Activated CD4-positive, CD25-positive, alpha-beta regulatory T cell treated with anti-CD3 and anti-CD28 coated beads, Interleukin-2, amount 50 U/mL, for 72 hours (primary cell): ENCODE measurements around the gene ISOC2.
"Not testable (repeated sequence)": the region's sequence is repeated elsewhere in the genome, so short reads cannot be mapped to it uniquely, and the experiment has no call there.

Source experiments
- DNase-seq: peaks from one replicate; pipeline ENCODE4 v3.0.0; 2021

The ISOC2 gene

DNA sequence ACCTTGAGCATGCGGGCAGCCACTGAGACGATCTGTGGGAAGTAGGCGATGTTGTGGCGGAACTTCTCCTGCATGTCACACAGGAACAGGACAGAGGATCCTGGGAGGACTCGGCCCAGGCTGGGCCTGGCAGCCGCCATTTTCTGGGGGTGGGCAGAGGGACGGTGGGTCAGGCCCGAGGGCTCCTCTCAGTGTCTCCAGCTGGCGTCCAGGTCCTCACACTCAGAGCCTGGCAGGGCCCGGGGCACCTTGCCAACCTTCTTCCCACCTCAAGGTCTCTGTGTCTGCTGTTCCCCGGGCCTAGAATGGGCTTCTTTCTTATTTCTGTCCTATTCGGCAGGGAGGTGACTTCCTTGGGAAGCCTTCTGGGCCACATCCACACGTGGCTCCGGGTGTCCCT is 5.1 kb downstream of the ISOC2 start:
- DNase-seq, result no peak

DNA sequence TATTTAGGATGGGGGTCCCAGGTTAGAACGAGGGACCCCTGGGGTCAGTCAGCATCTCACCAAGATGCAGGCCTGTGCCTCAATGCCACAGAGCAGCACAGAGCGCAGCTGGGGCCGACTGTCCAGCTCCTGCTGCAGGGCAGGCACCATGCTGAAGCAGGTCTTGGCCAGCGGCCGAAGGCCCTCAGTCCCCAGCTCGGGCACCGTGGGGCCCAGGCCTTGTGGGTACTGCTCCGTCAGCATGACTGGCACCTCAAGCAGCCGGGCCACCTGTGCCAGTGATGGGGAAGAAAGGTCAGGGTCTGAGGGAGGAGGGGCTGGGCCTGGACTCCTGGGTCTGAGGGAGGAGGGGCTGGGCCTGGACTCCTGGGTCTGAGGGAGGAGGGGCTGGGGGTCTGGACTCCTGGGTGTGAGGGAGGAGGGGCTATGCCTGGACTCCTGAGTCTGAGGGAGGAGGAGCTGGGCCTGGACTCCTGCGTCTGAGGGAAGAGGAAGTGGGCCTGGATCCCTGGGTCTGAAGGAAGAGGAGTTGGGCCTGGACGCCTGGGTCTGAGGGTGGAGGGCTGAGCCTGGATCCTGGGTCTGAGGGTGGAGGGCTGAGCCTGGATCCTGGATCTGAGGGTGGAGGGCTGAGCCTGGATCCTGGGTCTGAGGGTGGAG is 5.7 kb downstream of the ISOC2 start:
- no peak for DNase-seq

DNA sequence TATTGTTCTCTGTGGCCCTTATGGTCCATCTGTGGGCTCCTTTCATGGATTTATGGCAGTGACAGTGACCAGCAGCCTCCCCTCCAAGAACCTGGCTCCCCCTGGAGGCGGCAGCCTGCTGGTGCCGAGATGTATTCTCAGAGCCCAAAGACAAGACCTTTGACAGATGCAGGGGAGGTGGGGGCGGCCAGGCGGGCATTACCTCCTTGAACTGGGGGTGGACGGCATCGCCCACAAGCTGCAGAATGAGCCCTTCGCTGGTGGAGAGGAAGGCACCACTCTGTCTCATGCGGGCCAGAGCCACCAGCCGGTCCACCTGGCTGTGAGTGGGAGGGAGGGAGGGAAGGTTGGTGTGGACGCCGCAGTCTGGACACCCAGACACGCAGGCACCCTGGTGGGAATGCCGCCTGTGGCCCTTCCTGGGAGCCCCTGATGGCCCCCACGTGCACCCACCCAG is 6.6 kb downstream of the ISOC2 start:
- no peak for DNase-seq

DNA sequence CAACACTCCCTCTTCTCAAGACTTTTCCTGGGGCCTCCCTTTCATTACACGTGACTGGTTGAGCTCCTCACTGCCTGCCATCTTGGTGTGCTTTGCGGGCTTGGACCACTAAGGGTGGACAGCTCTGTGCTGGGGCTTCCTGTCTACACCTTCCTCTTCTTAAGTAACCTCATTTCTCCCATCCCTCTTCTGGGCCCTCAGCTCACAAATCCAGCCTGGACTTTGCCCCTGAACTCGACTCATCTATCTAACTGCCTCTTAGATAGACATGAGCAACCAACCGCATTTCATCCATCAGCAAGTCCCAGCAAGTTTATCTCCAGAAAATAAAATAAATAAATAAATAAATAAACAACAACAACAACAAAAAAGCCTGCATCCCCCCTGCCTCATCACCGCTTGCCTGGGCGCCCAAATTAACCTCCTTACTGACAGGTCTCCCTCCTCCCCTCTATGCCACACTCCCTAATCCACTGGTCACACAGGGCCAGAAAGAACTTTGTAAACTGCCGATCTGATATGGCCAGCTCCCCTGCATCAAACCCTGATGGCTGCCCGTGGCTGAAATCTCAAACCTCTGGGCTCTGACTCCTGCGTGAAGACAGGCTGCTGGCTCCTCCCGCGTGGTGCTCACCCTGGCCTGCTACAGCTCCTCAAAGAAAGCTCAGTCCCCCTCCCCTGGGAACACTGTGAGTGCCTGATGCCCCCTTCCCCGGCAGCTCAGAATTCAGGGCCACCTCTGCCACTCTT is 7.8 kb downstream of the ISOC2 start:
- DNase-seq, result no peak

DNA sequence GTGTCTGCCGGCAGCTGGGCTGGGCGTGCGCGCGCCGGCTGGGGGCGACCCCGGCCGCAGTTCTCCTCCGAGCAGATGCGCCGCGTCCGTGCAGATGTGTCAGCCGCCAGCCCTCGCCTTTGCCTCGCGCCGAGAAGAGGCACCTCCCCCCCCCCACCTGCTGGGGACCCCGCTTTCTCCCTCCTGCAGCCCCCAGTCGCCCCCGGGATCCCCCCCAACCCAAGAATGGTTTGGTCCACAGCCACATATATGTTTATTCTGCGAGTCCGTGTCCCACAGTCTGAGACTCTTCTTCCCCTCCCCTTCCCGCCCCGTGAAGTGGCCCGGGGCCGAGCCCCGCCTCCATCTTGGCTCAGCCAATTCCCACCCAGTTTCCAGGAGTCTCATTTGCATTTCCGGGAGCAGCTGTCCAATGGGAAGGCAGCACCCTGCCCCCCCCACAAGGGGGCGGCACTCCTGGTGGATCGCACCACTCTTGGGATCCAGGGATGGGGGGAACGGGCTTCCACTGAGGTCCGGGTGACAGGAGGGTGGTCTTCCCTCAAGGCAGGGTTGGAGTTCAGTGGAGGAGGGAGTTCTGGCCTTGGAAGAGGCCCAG is 8.6 kb downstream of the ISOC2 start:
- DNase-seq, result no peak

DNA sequence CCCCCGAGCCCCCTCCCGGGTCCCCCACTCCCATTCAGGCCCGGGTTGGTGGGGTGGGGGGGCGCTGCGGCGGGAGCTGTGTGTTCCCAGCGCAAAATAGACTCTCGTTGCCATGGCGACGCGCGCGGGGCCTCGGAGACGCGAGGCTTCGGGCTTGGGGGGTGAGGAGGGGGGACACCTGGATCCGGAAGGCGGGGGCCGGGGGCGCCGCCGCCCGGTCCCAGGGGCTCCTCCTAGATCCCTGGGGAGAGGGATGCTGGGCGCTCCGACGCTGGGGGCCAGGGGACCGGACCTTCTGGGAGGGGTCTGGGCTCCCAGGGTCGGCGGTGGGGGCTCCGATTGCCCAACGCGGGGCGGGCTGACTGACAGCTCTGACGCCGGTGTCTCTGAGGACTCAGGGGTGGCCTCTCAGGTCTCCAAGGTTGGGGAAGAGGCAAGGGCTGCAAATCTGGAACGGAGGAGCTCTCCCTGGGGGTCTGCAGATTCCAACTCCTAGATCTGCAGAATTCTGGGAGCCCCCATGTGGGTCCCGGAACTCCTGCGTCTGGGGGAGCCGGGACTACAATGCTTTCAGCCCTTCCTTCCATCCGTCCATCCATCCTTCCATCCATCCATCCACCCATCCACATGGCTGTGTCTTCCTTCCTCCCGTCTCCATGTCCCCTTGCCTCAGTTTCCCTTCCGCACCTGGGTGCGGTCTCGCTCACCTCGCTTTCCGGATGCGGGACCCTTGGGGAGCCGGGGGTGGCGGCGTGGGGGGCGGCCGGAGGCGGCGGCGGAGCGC is 9.3 kb downstream of the ISOC2 start:
- no peak for DNase-seq

DNA sequence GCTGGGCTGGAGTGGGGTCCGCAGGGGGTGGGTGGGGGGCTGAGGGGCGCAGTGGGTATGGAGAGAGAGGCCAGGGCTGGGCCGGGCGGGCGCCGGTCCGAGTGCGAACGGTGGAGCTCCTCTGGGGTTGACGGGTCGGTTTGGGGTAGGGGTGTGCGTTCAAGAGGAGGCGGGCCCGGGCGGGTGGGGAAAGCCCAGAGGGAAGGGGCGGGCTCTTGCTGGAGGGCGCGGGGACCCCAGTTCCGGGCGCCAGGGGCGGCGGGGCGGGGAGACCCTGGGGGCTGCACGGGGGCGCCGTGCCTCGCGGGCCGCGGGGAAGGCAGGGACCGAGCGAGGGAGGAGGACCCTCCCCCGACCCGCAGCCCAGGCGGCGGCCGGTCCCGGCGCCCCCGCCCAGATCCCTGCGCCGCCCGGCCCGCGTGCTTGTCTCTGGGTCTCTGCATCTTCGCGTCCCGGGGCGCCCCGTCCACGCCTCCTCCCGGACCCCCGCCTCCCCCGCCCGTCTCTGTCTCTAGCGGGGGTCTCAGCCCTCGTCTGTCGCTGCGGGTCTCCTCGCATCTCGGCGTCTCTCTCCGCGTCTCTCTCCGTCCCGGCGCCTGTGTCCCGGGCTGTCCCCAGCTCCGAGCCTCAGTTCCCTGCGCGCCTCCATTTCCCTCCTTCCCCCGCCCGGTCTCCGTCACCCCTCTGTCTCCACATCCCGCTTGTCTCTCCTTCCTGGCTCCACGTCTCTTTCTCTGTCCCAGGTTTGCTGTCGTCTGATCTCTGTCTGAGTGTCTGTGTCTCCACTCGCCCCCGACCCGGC is 10.1 kb downstream of the ISOC2 start:
- no peak for DNase-seq

DNA sequence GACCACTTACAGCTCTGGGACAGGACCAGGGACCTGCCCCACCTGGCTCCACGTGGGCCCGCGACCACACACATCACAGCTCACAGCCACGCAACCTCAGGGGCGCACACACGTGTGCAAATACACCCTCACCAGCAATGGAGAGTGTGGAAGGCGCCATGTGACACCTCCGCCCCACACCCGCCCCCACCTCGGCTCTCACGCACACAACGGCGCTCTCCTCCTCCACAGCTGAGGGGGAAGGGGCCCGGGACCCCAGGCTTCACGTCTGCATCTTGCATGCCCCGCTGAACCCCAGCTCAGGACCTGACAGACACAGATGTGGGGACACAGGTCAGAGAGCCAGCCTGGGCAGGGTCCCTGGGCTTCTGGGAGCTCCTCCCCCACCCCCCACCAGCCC is 12.0 kb downstream of the ISOC2 start:
- DNase-seq, result no peak

DNA sequence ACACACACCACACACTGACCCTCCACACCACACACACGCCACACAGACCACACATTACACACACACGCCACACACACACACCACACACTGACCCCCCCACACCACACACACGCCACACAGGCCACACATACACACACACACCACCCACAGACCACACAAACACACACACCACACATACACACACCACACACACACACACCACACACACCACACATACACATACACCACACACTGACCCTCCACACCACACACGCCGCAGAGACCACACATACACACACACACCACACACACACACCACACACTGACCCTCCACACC is 13.3 kb downstream of the ISOC2 start:
- DNase-seq, result not testable (repeated sequence)

DNA sequence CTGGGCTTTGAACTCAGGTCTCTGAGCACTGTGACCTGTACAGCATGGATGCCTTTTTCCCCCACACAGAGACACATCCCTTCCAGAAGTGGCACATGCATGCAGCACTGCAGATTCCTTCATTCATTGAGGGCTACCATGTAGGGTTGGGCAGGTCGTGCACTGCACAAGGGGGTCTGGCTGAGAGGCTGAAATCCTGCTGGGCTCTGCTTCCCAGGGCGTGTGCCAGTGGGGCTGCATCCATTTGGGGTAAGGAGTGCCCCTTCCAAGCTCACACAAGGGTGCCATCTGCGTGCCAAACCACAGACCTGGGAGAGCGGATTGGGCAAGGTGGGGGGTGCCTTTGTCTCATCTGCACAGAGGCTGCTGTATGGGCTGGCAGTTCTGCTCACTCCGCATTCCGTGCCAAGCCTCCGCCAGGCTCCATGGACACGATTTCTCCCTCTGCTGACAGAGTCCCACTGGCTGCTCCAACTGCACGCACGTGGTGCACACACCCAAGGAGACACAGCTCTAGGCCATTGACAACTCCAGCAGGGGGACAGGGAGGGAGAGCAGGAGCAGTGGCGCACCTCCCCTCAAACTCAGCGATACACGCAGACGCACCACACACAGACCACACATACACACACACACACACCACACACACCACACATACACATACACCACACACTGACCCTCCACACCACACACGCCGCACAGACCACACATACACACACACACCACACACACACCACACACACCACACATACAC is 13.8 kb downstream of the ISOC2 start:
- DNase-seq, result no peak

DNA sequence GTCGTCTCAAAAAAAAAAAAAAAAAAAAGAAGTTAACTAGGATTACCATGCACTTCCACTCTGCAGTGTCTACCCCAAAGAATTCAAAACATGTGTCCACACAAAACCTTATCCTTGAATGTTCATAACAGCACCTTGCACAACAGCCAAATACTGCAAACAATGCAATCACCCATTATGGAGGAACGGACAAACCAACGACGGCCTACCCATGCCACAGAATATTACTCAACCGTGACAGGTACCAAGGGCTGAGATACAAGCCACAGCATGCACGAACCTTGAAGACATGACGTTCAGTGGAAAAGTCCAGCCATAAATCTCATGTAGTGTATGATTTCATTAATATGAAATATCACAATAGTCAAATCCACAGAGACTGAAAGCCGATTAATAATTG is 15.4 kb downstream of the ISOC2 start:
- no peak for DNase-seq

DNA sequence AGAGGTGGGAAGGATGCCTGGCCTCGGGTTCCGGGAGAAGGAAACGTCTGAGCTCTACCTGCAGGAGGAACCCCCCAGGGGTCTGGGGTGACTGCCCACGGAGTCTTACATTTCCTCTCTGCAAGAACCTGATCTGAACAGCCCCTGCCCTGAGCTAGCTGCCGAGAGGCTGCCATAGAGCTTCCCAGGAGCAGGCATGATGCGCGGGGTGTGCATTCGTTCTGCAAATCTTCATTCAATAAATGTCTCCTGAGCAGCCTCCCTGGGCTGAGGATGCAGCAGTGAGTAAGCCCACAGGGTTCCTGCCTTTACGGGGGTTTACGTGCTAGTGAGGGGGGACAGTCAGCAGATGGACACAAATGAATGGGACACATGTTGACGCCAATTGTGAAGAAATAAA is 16.8 kb downstream of the ISOC2 start:
- no peak for DNase-seq

DNA sequence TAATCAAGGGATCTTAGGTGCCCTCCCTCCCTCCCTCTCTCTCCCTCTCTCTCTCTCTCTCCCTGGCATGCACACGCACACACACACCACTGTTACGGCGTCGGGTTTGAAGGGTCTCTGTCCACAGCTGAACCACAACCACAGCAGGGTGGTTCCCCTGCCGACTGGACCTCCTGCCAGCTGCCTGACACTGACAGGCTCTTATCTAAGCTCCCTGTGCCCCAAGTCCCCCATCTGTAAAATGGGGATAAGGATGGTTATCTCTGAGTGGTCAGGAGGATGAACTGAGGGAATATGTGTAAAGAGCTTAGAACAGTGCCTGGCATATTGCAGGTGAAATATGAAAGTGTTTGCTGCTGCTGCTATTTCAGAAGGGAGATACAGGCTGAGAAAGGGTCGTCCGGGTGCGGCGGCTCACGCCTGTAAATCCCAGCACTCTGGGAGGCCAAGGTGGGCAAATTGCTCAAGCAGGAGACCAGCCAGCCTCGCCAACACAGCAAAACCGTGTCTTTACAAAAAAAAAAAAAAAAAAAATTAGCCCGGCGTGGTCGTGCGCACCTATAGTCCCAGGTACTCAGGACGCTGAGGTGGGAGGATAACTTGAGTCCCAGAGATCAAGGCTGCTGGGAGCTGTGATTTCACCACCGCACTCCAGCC is 17.5 kb downstream of the ISOC2 start:
- no peak for DNase-seq

DNA sequence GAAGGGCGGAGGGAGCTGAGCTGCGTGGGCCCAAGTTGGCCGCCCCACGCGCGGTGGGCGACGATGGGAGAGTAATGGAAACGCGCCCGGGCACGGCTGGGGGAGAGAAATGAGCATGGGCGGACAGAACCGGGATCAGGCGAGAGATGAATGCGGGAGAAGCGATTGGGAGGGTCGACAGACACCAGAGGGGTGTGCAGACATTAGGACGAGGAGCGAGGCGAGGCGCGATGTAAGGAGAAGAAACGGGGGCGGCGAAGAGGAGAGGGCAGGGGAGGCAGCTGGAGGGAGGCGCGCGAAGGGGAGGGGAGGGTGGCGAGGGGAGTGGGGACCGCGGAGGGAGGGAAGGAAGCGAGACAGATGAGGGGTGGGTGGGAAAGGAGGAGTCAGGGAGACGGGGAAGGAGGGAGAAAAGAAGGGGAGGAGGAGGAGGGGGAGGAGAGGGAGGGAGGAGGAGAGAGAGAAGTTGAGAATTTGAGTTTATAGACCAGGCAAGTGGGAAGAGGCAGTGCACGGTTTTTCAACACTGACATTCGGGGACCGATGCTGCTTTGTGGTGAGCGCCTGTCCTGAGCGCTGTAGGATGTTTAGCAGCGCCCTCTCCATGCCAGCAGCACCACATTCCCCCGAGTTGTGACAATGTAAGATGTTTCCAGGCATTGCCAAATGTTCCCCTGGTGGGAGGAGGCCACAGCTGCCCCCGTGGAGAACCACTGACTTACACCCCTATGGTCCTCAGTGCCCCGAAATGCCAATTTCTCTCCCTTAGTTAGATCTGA is 18.2 kb downstream of the ISOC2 start, which contains the start of gene SHISA7:
Gene SHISA7, minus strand, starts transcription at position 256 of the 779 bp plus-strand sequence. CDS start 437 bp downstream, outside the sequence.
- DNase-seq, result no peak

DNA sequence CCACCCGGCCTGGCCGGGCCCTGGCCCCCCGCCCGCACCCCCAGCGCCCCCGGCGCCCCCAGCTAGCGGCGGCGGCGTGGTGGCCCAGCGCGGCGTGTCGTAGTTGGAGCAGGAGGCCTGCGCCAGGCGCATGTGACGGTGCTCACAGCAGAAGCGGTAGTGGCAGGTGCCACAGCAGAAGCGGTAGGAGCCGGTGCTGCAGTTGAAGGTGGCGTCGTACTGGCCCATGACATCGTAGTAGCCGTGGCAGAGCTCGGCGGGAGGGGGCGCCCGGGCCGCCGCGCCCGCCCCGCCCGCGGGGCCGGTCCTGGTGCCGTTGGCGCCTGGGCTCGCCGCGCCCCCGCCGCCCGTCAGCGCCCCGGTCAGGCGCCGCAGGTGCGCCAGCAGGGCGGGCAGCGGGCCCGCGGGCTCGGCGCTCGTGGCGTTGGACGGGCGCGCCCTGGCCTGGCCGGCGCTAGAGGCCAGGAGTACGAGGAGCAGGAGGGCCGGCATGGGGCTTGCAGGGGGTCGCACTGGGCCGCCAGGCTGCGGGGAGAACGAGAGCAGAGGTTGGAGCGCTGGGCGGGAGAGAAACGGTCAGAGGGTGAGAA is 19.0 kb downstream of the ISOC2 start:
- DNase-seq, result no peak

DNA sequence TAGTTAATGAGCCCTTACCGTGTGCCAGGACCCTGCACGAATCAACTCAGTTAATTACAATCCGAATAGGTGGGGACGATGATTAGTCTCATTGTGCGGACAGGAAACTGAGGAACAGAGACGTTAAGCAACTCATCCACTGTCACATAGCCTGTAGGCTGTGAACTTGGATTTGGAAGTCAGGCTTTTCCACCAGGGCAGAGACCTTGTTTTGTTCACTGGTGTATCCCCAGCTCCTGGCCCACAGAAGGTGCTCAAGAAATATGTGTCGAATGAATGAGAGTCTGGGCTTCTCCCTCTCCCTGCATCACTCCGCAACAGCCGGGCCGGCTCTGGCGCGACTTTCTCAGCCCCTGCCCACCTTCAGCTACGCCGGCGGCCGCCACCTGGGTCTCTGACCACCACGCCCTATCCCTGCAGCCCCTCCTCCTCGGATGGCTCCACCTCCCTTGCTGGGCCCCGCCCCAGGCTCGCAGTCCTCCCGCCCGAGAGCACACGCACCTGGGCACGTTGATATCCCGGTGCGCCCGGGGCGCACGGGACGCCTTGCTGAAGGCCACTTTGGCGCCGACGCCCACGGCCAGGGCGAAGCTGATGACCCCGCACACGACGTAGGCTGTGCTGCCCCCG is 19.6 kb downstream of the ISOC2 start:
- DNase-seq, result no peak

DNA sequence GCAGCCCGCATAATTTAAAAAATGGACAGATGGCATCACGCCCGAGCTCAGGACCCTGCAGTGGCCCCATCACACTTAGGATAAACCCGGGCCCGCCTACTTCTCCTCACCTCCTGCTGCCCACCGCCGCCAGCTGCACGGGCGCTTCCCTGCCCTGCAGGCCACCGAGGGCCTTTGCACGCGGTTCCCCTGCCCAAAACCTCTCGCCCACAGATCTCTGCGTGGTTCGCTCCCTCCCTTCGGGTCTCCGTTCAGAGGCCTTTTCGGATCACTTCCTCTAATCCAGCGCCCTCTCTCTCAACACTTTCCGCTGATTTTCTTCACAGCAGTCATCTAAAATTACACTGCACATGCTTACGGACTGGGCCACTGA is 20.1 kb downstream of the ISOC2 start:
- no peak for DNase-seq

DNA sequence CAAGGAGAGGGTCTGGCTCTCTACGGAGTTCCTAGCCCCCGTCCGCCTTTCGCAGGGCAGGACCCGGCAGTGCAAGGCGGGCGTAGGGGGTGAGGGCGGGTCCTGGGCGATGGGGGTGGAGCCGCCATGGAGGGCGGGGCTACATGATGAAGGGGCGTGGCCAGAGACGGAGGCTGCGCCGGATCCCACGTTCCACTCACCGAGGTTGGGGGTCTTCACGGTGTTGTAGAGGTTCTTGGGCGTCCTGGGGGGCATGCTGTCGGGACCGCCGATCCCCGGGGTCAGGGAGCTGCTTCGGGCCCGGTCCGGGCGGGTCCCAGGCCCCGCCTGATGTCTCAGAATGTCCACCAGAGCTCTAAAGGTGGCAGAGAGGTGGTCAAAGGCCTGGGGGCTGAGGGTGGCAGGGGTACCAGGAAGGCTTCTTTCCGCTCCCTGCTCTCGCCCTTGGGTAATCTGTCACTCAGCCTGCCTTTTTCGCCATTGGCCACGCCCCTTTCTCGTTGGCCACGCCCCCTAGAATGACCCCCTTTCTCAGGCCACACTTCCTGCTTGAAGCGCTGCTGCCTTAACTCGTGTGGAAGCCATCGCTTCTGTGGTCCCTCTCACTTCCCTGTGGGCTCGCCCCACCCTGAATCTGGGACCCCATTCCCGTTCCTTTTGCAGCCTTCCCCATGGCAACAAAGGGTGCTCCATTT is 20.9 kb downstream of the ISOC2 start:
- no peak for DNase-seq

DNA sequence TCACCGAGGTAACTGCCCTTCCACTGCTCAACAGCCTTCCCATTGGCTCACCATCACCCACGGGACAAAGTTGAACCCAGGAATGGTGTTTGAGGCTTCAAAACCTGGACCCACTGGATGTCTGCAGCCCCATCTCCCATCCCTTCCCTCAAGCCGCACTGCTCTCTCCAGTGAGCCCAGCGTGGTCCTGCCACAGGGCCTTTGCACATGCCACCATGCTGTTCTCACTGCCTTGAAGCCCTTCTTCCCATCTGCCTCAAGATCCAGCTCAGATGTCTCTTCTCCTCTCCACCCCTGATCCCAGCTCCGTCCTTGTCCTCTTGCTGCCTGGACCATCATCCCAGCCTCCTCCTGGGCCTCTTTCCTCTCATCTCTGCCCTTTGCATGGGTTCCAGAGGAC is 22.4 kb downstream of the ISOC2 start:
- DNase-seq, result no peak
